ENCODE data around the gene MRTFA.
A peak's percentile ranks its signal among the peaks of the same experiment; 100 is the strongest.

The MRTFA gene

DNA sequence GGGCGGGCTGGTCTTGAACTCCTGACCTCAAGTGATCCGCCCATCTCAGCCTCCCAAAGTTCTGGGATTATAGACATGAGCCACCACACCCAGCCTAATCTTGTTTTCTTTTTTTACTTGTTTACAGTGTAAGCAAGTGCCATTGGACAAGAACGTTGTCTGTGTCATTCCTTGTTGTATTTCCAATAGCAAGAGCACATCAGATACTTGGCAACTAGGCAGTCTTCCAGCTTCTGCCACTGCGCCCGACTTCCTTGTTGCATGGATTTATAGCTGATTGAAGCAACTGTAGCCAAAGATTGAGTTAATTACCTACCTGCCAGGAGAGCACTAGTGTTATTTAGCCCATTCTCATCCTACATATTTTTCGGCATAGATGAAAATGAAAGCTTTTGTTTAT is 269.2 kb downstream of the MRTFA start:
- TF ChIP-seq, protein P1, sequence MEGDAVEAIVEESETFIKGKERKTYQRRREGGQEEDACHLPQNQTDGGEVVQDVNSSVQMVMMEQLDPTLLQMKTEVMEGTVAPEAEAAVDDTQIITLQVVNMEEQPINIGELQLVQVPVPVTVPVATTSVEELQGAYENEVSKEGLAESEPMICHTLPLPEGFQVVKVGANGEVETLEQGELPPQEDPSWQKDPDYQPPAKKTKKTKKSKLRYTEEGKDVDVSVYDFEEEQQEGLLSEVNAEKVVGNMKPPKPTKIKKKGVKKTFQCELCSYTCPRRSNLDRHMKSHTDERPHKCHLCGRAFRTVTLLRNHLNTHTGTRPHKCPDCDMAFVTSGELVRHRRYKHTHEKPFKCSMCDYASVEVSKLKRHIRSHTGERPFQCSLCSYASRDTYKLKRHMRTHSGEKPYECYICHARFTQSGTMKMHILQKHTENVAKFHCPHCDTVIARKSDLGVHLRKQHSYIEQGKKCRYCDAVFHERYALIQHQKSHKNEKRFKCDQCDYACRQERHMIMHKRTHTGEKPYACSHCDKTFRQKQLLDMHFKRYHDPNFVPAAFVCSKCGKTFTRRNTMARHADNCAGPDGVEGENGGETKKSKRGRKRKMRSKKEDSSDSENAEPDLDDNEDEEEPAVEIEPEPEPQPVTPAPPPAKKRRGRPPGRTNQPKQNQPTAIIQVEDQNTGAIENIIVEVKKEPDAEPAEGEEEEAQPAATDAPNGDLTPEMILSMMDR (conservative IDR thresholded peaks at IDR 0.05; ENCODE audit: control insufficient read depth, insufficient read depth, low read depth, low read length): no peak
- no peak overlapping the region for H3K4me3 ChIP-seq (ENCODE audit: control insufficient read depth, low read depth, low read length)
- no peak for DNase-seq (ENCODE audit: low read depth)

DNA sequence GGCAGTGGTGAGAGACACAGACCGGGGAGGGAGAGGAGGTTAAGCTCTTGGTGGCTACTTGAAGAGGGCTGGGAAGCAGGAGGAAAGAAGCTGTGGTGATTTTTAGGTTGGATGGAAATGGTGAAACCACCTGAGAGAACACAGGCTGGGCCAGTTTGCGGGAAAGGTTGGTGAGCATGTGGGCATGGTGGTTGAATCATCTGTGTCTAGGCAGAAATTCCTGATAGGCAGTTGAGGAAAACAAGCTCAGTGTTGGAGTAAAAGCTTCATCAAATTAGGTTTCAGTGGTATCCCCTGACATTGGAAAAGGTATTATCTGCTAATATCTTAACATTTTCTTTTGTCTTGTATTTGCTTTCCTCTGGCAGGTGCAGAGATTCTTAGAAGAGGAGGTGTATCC is 270.5 kb downstream of the MRTFA start:
- H3K4me3 ChIP-seq (ENCODE audit: control insufficient read depth, low read depth, low read length): no peak overlapping the region
- DNase-seq (ENCODE audit: low read depth): no peak
- TF ChIP-seq, protein P1 (conservative IDR thresholded peaks at IDR 0.05; ENCODE audit: control insufficient read depth, insufficient read depth, low read depth, low read length): no peak

DNA sequence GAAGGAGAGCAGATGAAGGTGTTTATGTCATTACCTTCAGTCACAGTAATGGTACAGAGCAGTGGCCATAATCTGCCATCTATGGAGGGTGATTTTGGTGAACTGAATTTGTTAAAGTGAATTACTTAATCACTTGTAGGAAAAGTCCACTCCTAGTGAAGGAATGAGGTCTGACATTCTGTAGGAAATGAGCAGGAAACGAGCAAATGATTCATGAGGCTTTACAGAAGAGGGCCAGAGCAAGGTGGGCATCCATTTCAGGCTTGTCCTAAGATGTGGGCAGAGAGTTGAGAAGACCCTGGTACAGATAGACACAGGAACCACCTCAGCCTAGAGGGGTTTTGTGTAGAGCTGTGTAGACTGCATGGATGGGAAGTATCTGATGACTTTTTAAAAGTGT is 272.1 kb downstream of the MRTFA start:
- no peak for DNase-seq (ENCODE audit: low read depth)
- TF ChIP-seq, protein P1 (conservative IDR thresholded peaks at IDR 0.05; ENCODE audit: control insufficient read depth, insufficient read depth, low read depth, low read length): no peak
- H3K4me3 ChIP-seq (ENCODE audit: control insufficient read depth, low read depth, low read length): no peak overlapping the region

DNA sequence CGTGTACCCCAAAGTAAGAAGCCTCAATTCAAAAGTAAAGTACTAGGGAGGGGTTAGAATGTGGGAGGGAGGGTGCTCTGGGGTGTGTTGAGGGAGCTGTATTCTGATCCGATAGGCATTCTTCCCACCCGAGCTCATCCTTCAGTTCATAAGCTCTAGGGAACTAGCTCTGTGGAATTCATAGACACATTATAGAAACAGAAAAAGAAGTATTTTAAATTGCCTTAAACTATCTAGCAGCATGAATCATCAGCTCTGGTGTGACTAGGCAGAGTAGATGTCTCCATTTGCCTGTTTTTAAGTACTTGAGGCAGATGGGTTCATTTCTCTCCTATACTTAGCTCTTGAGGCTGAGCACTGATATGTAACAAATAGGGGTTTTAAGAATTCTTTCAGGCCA is 273.5 kb downstream of the MRTFA start:
- peak; percentile 37 for DNase-seq (ENCODE audit: low read depth)
- TF ChIP-seq, protein P1 (conservative IDR thresholded peaks at IDR 0.05; ENCODE audit: control insufficient read depth, insufficient read depth, low read depth, low read length): no peak
- H3K4me3 ChIP-seq (ENCODE audit: control insufficient read depth, low read depth, low read length): no peak overlapping the region

DNA sequence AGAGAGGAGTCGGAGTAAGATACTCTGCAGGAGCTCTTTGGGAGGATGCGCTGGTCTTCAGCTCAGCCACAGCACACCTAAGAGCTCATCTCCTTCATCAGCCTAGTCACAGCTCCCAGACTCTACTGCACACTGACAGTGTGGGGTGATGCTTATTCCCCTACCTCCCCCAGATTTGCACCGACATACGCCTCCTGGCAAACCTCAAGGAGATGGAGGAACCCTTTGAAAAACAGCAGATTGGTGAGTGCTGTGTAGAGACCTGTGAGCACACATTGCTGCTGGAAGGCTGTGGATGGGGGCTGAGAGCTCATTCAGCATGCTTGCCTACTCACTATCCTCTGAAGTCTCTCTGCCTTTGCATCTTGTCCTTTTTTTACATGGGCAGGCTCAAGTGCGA is 275.4 kb downstream of the MRTFA start:
- H3K4me3 ChIP-seq (ENCODE audit: control insufficient read depth, low read depth, low read length): no peak overlapping the region
- no peak for DNase-seq (ENCODE audit: low read depth)
- TF ChIP-seq, protein P1 (conservative IDR thresholded peaks at IDR 0.05; ENCODE audit: control insufficient read depth, insufficient read depth, low read depth, low read length): no peak
